Suppressor macrophage treated with lipopolysaccharide for 1 hour (primary cell): ENCODE results near the gene TBXAS1.

Experiments used
- DNase-seq, 3 donors: peaks; one replicate each; pipeline ENCODE4 v3.0.0-alpha.2; 2020 to 2022

TBXAS1 gene

DNA sequence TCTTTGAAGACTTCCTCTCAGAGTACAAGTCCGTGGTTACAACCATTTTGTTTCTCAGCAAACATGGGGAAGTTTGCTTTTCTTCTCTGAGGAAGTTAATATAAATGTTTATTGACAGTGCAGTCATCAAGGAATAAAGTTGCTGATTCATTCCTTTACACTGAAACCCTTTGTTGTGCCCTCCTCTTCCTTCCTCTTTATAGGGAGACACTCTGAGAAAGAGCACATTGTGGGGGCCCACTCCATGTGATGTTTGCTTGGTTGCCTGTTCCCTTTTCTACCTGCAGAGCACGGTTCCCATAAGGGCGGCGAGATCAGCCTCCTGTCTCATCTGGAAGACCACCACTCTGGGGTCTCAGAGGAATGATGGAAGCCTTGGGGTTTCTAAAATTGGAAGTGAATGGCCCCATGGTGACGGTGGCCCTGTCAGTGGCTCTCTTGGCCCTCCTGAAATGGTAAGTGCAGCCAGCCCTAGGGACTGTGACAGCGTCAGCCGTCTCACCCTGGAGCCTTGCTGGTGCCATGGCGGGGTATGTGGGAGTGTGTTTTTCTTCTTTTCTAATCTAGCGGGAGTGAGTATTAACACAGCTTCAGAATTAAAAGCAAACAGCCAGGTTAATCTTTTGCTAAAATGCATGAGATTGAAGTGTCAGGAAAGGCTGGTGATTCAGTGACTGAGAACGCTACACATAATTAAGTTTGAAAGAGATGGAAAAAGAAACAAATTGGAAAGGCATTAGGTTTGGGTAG, at the start of gene TBXAS1:
TBXAS1 (plus strand) TSS at position 240 of the 750 bp plus-strand sequence; CDS start at position 367, 127 bp downstream.
- DNase-seq, result peak; percentile 77 to 92 (median 87)

GRCh38 chr7:139782932-139783331, 46.1 kb upstream of the TBXAS1 start:
- DNase-seq, result peak in 2 of 3 donors; percentile 21 to 29

DNA sequence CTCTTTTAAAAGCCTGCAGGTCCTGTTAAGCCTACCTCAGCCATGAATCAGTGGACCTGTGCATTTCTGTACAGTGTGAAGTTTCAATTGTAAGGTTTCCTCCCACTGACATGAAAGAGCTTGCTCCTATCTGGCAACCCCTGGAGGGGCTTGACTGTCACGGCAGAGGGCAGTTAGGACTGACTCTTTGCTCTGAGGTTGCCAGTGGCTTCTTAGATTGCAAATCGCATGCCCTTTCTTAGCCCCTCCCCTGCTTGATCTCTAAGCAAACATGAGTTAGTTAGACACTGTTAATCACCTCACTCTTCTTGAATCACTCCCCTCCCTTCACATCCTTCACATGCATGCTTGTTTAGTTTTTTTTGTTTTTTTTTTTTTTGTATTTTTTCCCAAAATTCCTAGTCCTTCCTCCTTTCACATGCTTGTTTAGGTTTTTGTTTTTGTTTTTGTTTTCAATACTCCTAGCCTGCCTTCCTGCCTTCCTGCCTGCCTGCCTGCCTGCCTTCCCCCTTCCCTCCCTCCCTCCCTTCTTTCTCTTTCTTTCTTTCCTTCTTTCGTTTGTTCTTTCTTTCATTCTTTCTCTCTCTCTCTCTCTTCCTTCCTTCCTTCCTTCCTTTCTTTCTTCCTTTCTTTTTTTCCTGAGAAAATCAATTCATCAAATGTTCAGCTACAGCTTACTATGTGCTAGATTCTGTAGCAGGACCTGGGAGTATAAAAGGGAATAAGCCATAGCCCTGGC, 45.2 kb upstream of the TBXAS1 start:
- no peak for DNase-seq

DNA sequence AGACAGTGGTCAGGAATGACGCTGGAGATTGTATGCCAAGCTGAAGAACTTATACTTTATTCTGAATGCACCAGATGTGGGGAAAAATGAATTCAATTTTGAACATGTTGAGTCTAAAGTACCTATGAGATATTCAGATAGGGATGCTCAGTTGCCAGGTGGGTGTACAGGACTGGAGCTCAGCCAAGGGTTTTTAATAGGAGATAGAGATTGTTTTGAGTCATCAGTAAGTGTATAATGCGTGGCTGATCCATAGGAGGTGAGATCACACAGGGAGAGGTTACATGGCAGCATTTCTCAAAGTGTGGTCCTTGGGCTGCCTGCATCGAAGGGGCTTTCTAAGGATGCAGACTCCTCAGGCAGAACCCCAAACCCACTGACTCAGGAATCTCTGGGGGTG, 44.4 kb upstream of the TBXAS1 start:
- DNase-seq, result no peak

DNA sequence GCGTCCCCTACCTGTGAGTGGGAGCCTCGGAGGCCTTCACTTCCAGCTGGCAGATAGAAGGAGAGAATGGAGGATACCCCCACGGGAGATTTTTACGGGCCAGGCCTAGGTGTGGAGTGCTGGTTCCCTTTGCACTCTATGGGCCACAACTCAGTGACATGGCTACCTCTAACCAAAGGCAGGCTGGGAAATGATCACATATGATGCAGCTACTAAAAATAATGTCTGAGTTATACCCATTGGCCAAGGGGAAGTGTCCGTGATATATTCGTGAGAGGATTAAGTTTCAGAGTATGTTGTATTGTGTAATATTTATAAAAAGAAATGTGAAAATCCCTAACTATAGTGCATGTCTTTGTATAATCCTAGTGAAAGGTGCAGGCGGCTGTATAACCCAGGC, 37.7 kb upstream of the TBXAS1 start:
- peak; percentile 64 to 82 (median 78) for DNase-seq

GRCh38 chr7:139797607-139798006, 31.5 kb upstream of the TBXAS1 start:
- no peak for DNase-seq

GRCh38 chr7:139798221-139798620, 30.8 kb upstream of the TBXAS1 start:
- no peak for DNase-seq

- no peak for DNase-seq
Observed at GRCh38 chr7:139798892-139799291, 30.2 kb upstream of the TBXAS1 start.

GRCh38 chr7:139799586-139799985, 29.5 kb upstream of the TBXAS1 start:
- peak; percentile 67 to 85 (median 83) for DNase-seq

DNA sequence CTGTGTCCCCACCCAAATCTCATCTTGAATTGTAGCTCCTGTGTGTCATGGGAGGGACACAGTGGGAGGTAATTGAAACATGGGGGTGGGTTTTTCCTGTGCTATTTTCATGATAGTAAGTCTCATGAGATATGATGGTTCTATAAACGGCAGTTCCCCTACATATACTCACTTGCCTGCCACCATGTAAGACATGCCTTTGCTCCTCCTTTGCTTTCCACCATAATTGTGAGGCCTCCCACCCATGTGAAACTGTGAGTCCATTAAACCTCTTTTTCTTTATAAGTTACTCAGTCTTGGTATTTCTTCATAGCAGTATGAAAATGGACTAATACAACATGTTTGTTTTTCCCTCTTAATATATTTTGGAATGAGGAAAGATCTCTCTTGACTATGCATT, 24.5 kb upstream of the TBXAS1 start:
- DNase-seq, result no peak

DNA sequence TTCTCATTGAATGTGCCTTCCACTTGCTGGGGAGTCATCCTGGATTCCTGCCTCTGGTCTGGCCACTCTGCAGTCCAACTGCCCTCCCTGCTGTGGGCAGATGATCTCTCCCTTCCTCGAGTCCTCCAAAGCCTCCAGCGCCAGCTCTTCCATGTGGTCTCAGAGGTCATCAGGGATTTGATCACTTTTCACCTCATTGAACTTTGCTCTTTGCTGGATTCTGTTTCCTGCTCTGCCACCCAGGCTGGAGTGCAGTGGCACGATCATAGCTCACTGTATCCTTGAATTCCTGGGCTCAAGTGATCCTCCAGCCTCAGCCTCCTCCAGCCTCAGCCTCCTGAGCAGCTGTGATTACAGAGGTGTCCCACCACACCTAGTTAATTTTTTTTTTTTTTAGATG, 22.1 kb upstream of the TBXAS1 start:
- no peak for DNase-seq

DNA sequence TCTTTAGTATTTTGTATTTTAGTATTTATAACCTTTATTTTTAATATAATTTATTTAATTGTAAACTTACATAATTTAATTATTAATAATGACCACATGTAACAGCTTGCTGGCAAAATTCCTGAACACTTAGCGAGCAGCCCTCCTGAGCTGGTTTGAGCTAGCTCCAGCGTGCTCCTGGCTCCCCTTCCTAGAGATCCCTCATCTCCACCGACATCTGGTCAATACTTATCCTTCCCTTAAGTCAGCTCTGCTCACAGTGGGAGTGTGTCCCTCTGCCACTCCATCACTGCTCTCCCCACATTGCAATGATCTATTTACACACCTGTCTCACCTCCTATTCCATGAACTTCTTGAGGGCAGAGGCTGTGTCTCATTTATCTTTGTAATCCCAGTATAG, 20.6 kb upstream of the TBXAS1 start:
- DNase-seq, result no peak

DNA sequence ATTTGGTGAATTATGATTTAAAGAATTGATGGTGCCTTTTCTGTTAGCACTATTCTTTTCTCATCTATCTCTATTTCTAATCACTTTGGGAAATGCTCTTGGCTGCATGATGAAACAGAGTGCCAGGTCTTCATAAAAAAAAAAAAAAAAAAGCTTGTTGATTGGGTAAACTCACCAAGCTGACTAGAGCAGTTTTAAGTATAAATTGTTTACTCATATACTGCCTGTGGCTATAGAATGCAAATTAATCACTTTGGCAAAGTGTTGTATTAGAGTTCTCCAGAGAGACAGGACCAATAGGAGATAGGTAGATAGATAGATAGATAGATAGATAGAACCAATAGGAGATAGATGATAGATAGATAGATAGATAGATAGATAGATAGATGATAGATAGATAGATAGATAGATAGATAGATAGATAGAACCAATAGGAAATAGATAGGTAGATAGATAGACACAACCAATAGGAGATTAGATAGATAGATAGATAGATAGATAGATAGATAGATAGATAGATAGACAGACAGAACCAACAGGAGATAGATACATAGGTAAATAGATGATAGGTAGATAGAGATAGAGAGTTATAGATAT, 20.1 kb upstream of the TBXAS1 start:
- DNase-seq, result no peak

DNA sequence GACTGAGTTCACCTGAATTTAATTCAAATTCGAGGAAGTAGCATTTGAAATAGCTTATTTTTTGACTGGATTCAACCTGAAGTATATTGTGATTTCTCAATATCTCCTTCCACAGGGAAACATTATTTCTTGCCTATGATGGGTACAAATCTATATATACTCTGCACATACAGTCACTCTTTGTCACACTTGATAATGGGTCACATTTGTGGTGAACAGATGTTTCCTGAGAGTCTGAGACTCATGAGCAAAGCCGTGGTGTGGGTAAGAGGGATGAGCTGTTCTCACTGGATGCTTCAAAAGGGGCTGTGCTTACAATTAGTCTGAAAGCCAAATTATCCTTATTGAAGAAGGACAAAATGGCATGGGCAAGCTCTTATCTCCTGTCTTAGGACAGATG, 18.0 kb upstream of the TBXAS1 start:
- peak; percentile 34 to 67 (median 36) for DNase-seq

DNA sequence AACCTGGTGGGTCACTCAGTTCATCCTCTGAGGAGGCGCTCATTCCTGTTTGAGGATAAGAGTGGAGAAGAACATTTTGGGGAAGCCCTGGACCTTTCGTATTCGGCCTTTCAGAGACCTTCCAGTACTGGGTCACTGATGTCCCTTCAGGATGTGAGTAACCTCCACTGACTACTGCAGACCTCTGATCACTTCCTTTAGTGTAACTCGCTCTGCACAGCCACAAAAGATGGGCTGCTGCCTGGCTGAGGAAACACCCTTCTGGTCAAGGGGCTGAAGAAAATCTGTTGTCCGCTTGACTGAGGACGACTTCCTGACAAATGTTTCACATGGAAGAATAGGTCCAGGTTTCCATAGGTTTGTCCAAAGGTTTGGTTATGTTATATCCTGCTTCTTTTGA, 15.9 kb upstream of the TBXAS1 start:
- peak; percentile 38 to 45 (median 44) for DNase-seq

GRCh38 chr7:139813689-139814088, 15.4 kb upstream of the TBXAS1 start:
- no peak for DNase-seq

GRCh38 chr7:139817249-139817648, 11.8 kb upstream of the TBXAS1 start:
- DNase-seq, result no peak

DNA sequence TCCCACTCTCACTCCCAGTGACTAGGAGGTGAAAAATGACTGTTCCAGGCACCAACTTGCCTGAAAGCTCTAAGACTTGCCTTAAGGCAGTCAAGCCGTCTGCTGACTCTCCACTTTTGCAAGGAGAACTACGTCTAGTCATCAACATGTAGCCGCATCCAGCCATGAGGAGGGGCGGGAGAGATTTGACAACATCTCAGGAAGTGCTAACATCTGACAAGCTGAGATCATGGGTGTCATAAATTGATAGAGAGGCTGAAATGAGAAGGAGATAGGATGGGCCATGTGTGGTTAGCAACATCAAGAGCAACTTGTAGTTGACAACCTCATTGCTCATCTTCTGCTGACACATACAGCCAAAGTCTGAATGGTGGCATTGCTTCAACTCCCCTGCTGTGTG, 9.0 kb upstream of the TBXAS1 start:
- DNase-seq, result peak; percentile 68 to 83 (median 73)

DNA sequence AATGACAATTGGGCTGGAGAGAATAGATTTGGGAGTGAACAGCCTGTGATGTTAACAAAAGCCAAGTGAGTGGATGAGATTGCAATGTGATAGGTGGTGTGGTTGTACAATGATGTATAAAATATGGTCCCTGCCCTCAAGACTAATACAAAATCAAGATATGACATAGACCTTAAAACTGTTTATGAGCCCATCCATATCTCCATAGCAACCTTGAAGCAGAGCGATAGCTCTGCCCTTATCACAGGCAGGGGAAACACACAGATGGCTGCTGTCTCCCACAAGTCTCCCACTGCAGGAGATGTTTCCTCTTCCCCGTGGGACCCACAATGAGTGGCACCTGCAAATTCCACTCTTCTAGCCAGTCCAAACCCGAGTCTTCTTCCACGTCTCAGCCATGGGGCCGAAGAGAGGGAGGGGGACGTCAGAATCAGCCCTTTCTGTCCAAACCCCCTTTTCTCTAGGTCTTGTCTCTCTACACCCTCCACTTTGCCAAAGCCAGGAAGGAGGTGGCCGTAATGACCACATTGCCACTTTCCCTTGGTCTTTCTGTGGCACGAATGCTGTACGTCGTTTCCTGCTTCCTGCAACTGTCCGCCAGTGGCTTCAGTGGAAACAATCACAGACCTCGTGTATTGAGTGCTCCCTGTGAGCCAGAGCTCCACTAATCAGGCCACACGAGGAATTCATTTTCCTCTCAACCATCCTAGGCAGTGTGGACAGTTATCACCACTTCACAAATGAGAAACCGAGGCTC, 7.5 kb upstream of the TBXAS1 start:
- no peak for DNase-seq

- DNase-seq, result no peak
Observed at GRCh38 chr7:139822855-139823254, 6.2 kb upstream of the TBXAS1 start.

DNA sequence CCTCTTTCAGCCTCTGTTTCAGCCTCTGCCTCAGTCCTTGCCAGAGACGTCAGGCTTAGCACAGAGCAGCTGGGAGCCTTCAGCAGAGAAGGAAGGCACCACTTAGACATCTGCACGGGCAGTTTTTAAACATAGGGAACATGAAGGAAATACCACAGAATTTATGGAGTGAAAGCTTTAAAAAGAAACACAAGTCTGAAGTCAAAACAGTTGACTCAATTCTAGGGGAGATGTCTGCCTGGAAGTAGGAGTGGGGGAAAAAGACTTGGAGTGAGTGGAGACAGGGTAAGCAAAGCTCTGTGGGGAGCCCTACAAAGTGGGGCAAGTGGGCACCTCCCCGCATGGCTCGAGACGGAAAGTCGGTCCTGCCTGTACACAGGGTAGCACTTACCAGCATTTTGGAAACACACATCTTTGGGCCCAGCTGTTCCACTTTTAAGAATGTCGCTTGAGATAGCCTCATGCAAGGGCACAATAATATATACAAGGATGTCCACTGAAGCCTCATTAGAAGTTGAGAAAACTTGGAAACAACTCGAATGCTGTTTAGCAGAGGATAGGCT, 5.0 kb upstream of the TBXAS1 start:
- DNase-seq, result no peak

DNA sequence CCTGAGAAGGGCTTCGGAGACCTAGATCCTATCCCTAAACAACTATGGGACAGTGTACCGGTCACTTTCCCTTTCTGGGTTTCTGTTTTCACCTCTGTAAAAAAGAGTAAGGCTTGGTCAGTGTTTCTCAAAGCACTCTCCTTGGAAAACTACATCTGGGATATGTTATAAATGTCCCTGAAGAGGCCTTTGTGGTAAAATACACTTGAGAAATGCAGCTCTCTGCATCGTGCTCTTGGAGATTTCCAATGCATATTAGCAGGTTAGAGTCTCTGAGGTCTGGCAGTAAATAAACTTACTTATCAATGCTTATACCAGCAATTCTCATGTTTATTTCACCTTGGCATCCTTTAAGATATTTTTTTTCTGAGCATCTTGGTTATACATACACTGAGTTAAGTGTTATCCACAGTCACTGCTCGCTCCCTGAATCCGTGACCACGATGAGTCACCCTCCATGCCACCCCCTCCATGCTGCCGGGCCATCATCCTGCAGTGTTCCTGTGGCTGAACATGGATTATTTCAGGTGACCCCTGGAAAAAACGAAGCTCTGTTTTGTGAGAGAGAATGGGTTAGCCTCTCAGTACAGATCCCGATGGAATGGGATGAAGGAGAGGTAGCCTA, 3.3 kb upstream of the TBXAS1 start:
- peak; percentile 59 to 63 (median 61) for DNase-seq
